GM06990 (cell line): ENCODE measurements around the gene CCDC170.
"Not testable (repeated sequence)": the region's sequence is repeated elsewhere in the genome, so short reads cannot be mapped to it uniquely, and the experiment has no call there.

Experiments used
- DNase-seq: peaks from one replicate; pipeline ENCODE4 v3.0.0-alpha.2; 2011; ENCODE audit not compliant: insufficient read length; ENCODE audit errors: extremely low read depth
- H3K27me3 ChIP-seq: replicated peaks from 2 replicates; pipeline ENCODE4 v1.6.0; 2011; ENCODE audit warnings: low read length; ENCODE audit not compliant: control insufficient read depth, insufficient read depth
- H3K36me3 ChIP-seq: 2 replicates; pipeline ENCODE4 v1.5.1; 2011; ENCODE audit warnings: low read length; ENCODE audit not compliant: control insufficient read depth, insufficient read depth
- H3K4me3 ChIP-seq: replicated peaks from 2 replicates; pipeline ENCODE4 v1.5.1; 2011; ENCODE audit warnings: low read depth, mild to moderate bottlenecking, control low read depth, low read length
- TF ChIP-seq, protein P1 (sequence below): IDR thresholded peaks from 2 replicates; pipeline ENCODE4 v1.5.1; 2011; ENCODE audit warnings: low read length, control low read depth, mild to moderate bottlenecking, inconsistent platforms; ENCODE audit not compliant: insufficient read depth, poor library complexity, severe bottlenecking

CCDC170 gene

DNA sequence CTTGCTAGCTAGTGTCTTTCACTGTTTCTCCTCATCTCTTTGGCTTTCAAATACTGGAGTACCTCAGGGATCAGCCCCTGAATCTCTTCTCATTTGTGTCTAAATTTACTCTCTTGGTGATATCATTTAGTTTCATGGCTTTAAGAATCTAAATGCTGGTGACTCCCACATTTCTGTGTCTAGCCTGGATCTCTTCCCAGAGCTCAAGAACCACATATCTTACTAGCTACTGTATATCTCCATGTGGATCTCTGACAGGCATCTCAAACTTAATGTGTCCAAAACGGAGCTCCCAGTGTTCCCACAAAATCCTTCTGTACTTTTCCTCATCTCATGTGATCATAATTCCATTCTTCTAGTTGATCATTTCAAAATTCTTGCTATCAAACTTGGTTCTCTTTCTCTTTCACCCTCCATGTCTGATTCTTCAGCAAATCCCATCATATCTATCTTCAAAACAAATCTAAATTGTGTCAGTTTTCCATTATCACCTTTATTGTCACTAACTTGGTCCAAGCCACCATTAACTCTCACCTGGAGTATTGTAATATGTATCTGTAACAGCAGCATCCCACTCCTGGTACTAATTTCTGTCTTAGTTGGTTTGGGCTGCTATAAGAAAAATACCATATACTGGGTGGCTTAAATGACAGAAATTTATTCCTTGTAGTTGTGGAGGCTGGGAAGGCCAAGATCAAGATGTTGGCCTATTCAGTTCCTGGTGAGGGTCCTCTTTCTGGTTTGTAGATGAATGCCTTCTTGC is 45.9 kb downstream of the CCDC170 start:
- no peaks in the 10 kb centered on the region for H3K27me3 ChIP-seq
- H3K36me3 ChIP-seq = no peaks in the 10 kb centered on the region
- H3K4me3 ChIP-seq = no peak overlapping the region
- TF ChIP-seq, protein P1, sequence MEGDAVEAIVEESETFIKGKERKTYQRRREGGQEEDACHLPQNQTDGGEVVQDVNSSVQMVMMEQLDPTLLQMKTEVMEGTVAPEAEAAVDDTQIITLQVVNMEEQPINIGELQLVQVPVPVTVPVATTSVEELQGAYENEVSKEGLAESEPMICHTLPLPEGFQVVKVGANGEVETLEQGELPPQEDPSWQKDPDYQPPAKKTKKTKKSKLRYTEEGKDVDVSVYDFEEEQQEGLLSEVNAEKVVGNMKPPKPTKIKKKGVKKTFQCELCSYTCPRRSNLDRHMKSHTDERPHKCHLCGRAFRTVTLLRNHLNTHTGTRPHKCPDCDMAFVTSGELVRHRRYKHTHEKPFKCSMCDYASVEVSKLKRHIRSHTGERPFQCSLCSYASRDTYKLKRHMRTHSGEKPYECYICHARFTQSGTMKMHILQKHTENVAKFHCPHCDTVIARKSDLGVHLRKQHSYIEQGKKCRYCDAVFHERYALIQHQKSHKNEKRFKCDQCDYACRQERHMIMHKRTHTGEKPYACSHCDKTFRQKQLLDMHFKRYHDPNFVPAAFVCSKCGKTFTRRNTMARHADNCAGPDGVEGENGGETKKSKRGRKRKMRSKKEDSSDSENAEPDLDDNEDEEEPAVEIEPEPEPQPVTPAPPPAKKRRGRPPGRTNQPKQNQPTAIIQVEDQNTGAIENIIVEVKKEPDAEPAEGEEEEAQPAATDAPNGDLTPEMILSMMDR = no peak
- no peak for DNase-seq

DNA sequence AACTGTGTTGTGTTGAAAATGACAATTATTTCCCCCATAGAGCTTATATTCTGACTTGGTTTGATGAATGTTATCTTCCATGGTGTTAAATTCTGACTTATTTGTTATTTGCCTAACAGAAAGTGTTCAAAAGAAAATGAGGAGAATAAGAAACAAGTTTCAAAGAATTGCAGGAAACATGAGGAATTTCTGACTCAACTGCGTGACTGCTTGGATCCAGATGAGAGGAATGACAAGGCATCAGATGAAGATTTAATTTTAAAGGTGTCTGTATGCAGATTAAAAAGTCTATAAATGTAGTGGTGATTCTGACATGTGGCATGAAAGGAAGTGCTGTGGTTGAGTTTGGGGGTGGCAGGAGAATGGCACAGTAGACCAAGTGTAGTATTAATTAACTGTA is 50.6 kb downstream of the CCDC170 start:
- Histone ChIP-seq H3K36me3 (no peaks in the 10 kb centered on the region), H3K4me3 (no peak overlapping the region), H3K27me3 (no peaks in the 10 kb centered on the region)
- DNase-seq = no peak
- TF ChIP-seq, protein P1 = no peak

DNA sequence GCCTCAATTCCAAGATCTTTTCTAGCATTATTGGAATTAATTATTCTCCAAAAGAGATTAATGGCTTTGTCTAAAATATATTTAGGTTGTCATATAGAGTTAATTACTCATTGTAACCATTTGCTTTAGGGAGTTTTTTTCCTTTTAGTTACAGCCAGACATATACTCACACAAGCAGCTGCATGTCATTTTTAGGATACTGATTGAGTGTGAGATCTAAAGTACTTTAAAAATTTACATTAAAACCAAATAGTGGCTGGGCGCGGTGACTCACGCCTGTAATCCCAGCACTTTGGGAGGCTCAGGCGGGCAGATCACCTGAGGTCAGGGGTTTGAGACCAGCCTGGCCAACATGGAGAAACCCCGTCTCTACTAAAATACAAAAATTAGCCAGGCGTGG is 51.1 kb downstream of the CCDC170 start:
- not testable (repeated sequence) for DNase-seq, H3K36me3 ChIP-seq, H3K27me3 ChIP-seq, H3K4me3 ChIP-seq

DNA sequence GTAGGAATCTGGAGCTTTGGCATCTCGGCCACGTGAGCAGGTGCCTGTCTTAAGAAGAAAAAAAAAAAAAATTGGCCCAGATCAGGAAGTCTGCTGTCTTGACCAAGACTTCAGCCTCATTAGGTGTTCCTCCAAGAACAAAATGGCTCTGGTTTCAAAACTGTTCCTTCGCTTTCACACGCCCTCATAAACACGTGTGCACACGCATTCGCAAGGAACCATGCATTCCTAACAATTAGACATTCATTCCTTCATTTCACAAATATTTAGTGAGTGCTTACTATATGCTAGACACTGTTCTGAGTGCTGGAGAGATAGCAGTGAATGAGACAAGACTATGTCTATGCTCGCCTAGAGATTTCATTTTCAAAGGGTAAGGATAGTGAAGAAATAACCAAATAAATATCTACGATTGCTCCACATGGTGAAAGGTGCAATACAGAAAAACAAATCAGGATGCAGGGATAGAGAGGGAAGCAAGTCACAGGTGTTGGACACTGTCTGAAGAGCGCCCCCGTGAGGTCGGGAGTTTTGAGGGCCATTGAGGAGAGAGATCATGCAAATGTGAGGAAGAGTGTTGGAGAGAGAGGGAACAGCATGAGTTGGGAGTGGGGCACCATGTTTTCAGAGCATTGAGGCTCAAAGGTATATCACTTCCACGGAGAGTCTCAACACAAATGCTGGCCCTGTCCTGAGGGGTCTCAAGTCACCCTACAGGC is 53.3 kb downstream of the CCDC170 start:
- Histone ChIP-seq H3K4me3 (no peak overlapping the region), H3K36me3 (no peaks in the 10 kb centered on the region), H3K27me3 (no peaks in the 10 kb centered on the region)
- no peak for DNase-seq
- TF ChIP-seq, protein P1 = peak; percentile 26

DNA sequence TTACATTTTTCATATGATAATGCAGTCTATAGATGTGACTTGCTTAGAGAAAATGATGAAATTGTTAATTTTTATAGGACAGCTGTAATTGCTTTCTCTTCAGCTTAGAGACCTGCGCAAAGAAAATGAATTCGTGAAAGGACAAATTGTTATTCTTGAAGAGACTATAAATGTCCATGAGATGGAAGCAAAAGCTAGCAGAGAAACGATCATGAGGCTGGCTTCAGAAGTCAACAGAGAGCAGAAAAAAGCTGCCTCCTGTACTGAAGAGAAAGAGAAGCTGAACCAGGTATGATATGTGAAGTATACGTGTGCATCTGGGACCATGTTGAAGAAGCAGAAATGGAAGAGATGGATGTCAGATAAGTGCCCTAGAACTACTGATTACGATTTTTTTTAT is 54.4 kb downstream of the CCDC170 start:
- no peak overlapping the region for H3K4me3 ChIP-seq
- H3K36me3 ChIP-seq = no peaks in the 10 kb centered on the region
- DNase-seq = no peak
- H3K27me3 ChIP-seq = no peaks in the 10 kb centered on the region
- TF ChIP-seq, protein P1 = no peak

DNA sequence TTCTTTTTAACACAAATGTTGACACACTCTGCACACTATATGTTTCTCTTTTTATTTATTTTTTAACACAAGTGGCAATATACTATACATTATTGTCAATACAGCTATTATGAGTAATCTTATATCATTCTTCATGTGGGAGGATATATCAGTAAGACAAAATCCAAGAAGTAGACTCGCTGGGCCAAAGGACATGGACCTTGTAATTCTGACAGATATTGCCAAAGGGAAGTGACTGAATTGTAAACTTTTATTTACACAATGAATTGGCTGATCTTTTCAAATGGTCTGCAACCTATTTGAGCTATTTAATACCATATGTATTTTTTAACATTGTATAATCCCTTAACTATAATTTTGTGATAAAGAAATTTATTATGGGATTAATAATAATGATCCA is 56.0 kb downstream of the CCDC170 start:
- TF ChIP-seq, protein P1 = no peak

More for the DNA sequence above, 56.0 kb downstream of the CCDC170 start:
- DNase-seq = no peak
- H3K4me3 ChIP-seq = no peak overlapping the region
- H3K36me3 ChIP-seq = no peaks in the 10 kb centered on the region
- no peaks in the 10 kb centered on the region for H3K27me3 ChIP-seq
